SIG-M5 treated with dmso at 0.1 percent for 504 hours (cell line): ENCODE data around the gene SLAMF1.

Experiments
- DNase-seq: peaks from one replicate; lab custom pipeline; 2025; ENCODE audit not compliant: unreplicated experiment; lab: John Stamatoyannopoulos, UW

Gene SLAMF1

GRCh38 chr1:160625725-160626498, 20.9 kb downstream of the SLAMF1 start:
- peak; percentile 83 for DNase-seq

DNA sequence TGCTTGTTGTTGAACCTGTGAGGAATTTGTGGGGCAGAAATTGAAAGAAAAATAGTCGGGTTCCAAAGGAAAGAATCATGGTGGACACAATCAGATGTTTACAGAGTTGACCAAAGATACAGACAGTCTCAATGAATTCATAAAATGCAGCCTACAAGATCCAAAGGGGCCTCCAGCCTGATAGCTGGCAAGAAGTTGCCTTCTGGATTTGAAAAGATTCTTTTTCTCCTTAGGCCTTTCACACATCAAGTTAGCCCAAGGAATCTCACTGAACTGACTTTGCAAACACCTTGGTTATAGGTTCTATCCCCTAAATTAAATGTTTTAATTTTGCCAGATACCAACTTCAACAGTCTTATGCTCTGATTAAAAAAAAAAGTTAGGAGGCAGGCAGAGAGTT, 21.5 kb downstream of the SLAMF1 start:
- no peak for DNase-seq

GRCh38 chr1:160624464-160624863, 22.4 kb downstream of the SLAMF1 start:
- DNase-seq, result no peak

- no peak for DNase-seq
Measured at GRCh38 chr1:160623862-160624261, 23.0 kb downstream of the SLAMF1 start.

DNA sequence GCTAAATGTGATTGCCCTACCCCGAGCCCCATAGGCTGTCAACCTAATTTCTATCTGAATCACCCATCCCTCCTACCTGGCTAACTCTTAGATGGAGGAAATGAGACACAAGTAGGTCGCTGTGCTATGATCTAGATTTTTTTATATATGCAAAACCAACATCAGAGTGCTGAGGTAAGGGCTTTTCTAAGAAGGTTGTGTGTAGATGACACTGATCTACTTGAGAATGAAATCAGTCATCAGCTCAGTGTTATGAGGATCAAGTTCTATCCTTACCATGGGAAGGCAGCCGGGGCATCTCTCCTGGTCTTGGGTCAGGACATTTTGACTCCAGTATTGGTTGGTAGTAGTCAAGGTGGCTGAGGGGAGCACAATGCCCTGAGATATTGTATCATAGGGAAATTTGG, 23.6 kb downstream of the SLAMF1 start:
- DNase-seq, result no peak

GRCh38 chr1:160622501-160623226, 24.2 kb downstream of the SLAMF1 start:
- no peak for DNase-seq

DNA sequence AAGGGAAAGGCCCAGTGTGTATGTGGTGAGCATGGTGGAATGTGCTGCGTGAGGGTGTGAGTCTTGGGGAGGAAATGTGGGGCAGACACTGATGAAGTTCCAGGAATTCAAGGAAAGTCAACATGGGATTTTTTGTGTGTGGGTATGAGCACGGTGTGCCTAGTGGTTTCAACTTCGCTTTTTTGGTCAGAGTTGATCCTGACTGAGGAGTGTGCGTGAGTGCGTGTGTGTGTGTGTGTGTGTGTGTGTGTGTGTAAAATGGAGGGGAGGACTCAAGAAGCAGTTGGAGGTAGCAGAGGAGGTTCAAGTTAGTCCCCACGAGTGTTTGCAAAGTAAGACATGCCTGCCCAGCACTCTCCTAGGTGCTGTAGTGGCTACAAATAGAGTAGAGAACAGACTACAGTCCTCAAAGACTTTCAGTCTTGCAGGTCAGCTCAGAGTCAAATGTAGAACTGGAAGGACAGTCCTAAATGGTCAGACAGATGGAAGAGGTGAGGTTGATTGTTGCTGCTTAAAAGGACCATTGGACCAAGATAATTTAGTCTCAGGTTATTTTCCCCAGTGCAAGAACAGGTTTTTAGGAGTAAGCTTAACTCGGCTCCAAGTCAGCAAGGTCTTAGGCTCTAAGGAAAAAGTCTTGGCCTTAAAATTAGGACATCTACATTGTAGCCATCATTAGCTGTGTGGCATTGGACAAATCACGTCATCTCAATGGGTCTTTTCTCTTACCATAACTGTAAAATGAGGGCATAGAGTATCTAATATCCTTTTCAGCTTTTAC, 25.0 kb downstream of the SLAMF1 start:
- no peak for DNase-seq

- no peak for DNase-seq
Measured at GRCh38 chr1:160620942-160621632, 25.8 kb downstream of the SLAMF1 start.

DNA sequence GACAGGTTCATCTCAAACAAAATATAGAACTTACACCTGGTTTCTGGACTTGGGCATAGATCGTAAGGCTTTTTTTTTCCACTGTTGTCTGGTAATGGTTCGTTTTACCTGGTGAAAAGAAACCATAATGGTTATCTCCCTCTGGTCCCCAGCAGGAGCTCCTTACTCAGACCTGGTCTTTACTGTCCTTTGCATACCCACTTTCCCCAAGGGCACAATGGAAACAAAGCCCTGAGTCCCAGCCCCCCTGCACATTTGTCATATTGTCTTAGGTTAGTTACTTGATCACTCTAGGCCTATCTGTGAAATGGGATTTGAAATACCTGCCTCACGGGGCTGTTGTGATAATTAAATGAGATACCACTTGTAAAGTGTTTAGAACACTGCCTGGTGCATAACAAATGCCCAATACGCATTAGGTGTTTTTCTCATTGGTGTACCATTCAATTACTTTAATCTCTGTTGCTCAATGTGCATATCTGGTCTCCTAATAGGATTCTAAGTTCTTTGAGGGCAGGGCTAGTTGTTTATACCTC, 27.0 kb downstream of the SLAMF1 start:
- DNase-seq, result no peak

- DNase-seq, result peak; percentile 30
Measured at GRCh38 chr1:160618763-160619274, 28.0 kb downstream of the SLAMF1 start.

DNA sequence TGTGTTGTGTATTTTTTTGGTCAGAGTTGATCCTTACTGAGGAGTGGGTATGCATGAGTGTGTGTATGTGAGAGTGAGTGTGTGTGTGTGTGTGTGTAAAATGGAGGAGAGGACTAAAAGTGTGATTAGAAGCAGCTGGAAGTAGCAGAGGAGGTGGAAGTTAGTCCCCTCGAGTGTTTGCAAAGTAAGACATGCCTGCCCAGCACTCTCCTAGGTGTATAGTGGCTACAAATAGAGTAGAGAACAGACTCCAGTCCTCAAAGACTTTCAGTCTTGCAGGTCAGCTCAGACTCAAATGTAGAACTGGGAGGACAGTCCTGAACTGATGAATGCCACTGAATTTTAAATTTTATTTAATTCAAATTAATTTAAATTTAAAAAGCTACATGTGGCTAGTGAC, 28.5 kb downstream of the SLAMF1 start:
- no peak for DNase-seq

DNA sequence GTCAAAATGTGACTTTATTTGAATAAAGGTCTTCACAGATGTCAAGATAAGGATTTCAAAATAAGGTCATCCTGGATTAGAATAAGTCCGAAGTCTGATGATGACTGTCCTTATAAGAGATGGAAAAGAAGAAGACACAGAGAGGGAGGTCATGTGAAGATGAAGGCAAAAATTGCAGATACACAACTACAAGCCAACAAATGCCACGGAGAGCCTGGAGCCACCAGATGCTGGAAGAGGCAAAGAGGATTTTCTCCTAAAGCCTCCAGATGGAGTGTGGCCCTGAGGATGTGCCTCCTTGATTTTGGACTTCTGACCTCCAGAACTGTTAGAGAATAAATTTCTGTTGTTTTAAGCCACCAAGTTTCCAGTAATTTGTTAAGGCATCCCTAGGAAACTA, 31.2 kb downstream of the SLAMF1 start:
- no peak for DNase-seq

GRCh38 chr1:160614410-160614809, 32.4 kb downstream of the SLAMF1 start:
- no peak for DNase-seq

DNA sequence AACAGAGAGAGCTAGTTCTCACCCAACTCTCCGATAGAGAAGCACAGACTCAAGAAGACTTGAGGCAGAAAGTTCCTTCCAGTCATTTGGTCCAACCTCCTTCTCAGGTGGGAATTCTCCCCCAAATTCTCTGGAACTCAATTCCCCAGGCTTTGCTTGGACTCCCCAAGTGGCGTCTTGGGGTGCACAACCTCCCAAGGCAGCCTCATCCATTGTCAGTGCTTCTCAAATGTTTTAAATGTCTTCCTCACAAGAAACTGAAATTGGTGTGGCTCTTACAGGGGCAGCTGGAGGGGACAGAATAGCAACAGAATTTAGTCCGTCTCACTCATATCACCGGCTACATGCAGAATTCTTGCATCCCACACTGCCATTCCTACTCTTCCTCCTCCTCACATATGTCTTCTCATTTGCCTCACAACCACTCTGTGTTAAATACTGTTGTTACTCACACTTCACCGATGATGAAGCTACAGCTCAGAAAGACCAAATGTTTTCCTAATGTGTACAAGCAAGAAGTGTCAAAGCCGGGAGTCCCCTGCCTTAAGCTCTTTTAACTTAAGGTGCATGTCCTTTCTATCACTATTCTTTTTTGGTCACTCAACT, 34.1 kb downstream of the SLAMF1 start:
- DNase-seq, result no peak

DNA sequence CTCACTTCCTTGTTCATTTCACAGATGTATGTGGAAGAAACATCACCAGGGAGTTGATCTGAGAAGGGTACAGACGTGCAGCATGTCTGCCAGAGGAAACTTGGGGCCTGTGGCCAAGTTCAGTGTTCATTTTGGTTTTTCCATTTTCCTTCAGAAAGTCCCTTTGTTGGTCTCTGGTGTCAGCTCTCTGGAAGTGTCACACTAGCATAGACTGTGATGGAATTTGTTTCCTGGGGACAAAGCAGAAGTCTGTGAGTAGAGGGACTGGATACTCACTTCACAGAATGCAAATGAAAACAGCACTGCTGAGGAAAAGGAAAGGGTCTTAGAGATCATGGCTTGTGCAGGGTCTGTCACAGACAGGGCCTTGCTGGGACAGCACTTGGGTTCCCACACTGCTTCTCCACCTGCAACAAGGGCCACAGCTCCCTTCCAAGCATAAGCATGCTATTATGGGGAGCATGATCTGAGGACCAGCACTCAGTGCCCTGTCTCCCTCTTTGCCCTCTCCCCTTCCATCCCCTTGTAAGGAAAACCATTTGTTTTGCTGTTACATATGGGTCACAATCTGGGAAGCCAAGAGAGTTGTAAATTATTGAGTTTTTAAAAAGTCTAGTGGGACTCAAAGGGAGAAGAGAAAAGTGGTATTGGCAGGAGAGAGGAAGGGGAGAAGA, 36.1 kb downstream of the SLAMF1 start:
- DNase-seq, result no peak

GRCh38 chr1:160608941-160609340, 37.9 kb downstream of the SLAMF1 start:
- no peak for DNase-seq

DNA sequence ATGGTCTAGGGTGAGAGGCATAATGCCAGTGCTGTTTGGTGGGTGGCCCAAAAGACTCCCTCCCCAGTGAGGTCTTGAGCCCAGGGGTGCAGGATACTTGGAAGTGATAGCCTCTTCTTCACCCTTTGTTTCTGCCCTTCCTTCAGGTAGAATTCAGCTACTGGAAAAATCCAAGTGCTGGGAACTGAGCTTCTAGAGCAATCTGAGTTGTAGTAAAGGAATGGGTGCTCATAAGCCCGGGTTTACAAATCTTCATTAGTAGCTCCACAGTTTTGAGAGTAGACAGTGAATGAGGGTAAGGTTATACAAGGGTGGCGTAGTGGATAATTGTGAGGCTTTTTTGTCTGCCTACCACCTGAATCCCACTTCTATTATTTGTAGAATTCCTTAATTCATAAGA, 38.3 kb downstream of the SLAMF1 start:
- DNase-seq, result no peak

GRCh38 chr1:160608057-160608456, 38.8 kb downstream of the SLAMF1 start:
- DNase-seq, result no peak

DNA sequence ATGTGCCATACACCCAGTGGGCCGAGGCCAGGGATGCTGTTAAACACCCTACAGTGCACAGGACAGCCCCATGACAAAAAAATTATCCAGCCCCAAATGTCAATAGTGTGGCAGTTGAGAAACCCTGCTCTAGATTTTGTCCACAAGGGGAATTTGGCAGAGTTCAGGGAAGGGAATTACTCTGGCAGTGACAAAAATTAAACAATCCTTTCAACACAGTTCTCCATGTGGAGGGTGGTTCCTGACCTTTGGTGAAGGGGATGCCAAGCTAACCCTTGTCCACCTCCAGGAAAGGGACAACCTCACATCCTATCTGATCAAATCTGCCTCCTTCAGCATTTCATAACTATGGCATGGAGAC, 39.2 kb downstream of the SLAMF1 start:
- no peak for DNase-seq
